Activated T-cell treated with anti-CD3 and anti-CD28 coated beads for 48 hours (primary cell): ENCODE results near the gene GPR33.
"Not testable (repeated sequence)": the region's sequence is repeated elsewhere in the genome, so short reads cannot be mapped to it uniquely, and the experiment has no call there.

Source experiments
- DNase-seq: peaks from one replicate; pipeline ENCODE4 v3.0.0-alpha.2; 2020; ENCODE audit warnings: low read depth

Gene GPR33

GRCh38 chr14:31487886-31488285 lies at the start of gene GPR33:
GPR33 (minus strand) TSS chr14:31488039; CDS start chr14:31483965, 4,074 bp downstream.
- DNase-seq: no peak

- DNase-seq: no peak
Observed at GRCh38 chr14:31536201-31536960, 48.5 kb upstream of the GPR33 start.

DNA sequence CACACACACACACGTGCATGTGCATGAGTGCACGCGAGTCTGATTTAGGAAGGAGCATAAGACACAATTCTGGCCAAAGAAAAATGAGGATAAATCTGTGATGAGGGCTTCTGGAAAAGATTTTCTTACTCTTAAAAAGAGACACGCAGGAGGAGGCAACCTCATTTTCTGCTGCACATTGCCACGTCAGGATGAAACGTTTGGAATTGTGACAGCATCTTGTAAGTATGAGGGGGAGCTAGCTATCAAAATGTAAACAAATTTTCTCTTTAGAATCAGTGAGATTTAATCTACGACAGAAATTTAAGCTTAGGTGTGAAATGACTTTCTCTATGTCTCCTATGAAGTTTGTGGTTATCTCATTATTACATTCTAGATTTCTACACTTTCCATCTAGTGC lies 42.3 kb upstream of the GPR33 start:
- no peak for DNase-seq

- DNase-seq: no peak
Observed at GRCh38 chr14:31529053-31529452, 41.2 kb upstream of the GPR33 start.

- no peak for DNase-seq
Observed at GRCh38 chr14:31527546-31527945, 39.7 kb upstream of the GPR33 start.

DNA sequence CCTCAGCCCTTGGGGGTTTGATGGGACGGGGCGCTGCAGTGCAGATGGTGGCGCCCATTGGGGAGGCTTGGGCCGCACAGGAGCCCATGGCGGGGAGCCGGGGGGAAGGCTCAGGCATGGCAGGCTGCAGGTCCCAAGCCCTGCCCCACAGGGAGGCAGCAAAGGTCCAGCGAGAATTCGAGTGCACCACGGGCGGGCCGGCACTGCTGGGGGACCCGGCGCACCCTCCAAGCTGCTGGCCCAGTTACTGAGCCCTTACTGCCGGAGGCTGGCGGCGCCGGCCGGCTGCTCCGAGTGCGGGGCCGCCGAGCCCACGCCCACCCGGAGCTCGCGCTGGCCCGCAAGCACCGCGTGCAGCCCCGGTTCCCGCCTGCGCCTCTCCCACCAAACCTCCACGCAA lies 39.2 kb upstream of the GPR33 start:
- DNase-seq: no peak

DNA sequence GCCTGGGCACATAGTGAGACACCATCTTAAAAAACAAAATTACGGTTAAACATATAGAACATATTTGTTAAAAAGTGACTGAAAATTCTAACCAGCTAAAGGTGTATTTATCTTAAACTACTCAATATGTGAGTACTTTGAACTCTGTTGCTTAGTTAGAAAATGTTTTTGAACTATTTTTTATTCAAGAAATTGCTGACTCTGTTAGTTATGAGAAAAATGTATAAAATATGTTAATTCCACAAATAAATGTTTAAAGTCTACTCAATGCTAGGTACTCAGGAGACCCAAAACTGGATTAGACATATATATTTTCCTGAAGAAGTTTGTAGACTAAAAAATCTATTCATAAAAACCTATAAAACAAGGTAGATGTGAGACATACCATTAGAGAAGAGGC lies 23.0 kb upstream of the GPR33 start:
- no peak for DNase-seq

DNA sequence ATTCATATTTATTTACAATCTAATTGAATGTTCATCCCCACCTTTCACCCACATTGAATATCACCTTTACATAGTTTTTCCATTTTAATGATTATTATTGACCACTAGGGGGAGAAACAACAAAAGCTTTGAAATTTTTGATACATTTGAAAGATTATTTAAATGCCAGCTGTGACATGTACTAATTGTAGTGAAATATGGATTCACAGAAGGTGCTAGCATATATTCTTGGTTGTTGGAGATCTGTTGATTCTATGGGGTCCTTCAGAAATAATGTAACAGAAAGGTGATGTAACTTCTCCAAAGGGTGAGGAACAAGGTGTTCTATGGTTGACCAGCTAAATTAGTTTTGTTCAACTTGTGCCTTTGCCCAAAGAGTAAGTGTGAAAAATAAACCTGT lies 22.4 kb upstream of the GPR33 start:
- no peak for DNase-seq

DNA sequence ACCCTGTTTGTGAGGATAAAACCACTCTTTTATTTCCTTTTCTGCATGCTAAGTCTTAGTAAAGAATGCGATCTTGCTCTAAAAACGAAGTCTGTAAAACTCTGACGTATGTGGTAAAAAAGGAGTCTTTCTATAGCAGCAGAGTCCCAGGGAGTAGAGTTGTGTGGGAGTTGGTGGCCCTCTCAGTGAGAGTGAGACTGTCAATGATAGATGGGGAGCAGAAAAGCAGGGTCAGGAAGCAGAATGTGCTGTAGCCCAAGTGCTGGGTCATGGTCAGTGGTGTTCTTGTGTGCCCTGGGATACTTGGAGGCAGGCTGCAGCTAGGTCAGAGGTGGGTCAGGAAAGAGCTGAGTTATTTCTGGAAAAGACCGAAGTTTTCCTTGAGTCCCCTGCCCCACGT lies 20.3 kb upstream of the GPR33 start:
- DNase-seq: no peak

GRCh38 chr14:31505411-31505810 lies 17.6 kb upstream of the GPR33 start:
- no peak for DNase-seq

- DNase-seq: no peak
Observed at GRCh38 chr14:31501870-31502269, 14.0 kb upstream of the GPR33 start.

DNA sequence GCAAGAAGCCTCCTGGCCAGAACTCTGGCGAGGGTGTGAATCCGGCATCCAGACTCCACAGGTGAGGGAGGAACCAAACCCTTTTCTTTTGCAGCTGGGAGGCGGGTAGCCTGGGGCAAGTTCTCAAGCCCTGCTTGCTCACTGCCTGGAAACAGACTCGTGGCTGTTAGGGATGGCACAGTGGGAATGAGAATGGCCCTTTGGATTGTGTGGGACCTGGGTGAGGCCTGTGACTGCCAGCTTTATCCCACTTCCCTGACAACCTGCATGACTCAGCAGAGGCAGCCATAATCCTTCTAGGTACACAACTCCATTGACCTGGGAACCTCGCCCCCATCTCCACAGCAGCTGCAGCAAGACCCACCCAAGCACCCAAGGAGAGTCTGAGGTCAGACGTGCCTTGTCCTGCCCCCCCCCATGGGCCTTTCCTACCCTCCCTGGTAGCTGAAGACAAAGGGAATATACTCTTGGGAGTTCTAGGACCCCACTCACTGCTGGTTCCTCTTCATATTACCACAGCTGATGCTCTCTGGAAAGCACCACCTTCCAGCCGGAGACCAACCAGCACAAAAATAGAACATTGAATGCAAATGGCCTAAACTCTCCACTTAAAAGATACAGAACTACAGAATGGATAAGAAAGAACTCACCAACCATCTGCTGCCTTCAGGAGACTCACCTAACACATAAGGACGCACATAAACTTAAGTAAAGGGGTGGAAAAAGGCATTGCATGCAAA lies 5.1 kb upstream of the GPR33 start:
- DNase-seq: no peak

DNA sequence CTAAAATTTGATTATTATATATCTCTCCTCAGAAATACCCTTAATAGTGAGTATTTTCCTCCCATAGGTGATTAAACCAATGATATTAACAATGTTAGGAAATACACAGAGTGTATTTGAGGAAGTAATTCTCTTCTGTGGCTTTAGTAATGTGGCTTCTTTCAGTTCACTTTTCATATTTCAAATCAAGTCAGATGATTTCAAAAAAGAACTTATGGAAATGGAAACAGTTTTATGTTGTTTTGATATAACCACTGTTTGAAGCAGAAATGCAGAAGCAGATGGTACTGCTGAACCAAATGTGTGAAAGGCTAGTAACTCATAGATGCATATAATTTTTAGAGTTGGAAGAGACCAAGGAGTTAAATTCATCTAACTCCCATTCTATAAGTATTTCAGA lies 1.9 kb upstream of the GPR33 start:
- no peak for DNase-seq

DNA sequence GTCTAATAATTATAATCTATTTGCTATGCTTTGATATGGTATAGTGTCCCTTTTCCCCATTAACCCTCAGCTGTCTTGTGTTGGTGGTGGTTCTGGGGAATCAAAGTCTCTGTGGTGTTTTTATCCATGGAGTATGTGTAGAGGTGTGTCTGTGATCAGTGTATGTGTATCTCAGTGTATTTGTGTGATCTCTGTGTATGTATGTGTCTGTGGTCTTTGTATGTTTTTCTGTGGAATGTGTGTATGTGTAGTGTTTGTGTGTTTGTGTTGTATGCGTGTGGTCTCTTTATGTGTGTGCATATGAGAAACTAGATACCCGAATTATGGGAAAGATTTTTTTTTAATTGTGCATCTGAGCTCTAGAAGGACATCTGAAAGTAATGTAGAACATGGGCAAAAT lies 1.1 kb downstream of the GPR33 start:
- DNase-seq: no peak

- no peak for DNase-seq
Observed at GRCh38 chr14:31484754-31485153, 3.1 kb downstream of the GPR33 start.

- no peak for DNase-seq
Observed at GRCh38 chr14:31480156-31480555, 7.7 kb downstream of the GPR33 start.

DNA sequence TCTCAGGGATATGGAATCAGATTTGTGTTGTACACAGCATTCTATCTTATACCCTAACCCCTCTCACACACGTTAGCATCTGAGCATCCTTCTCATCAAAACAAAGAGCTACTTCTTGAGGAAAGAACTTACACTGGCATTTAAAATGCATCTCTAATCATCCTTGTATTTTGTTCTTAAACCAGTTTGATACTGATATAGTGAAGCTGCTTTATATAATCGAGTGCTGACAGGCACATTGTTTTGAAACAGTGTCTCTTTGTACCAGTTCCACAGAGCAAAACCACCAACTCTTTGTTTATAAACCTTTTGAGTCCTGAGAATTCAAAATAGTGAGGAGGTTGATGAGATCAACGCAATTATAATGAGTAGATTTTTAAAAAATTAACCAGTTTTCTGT lies 8.8 kb downstream of the GPR33 start:
- DNase-seq: no peak

- DNase-seq: no peak
Observed at GRCh38 chr14:31477248-31477647, 10.6 kb downstream of the GPR33 start.

DNA sequence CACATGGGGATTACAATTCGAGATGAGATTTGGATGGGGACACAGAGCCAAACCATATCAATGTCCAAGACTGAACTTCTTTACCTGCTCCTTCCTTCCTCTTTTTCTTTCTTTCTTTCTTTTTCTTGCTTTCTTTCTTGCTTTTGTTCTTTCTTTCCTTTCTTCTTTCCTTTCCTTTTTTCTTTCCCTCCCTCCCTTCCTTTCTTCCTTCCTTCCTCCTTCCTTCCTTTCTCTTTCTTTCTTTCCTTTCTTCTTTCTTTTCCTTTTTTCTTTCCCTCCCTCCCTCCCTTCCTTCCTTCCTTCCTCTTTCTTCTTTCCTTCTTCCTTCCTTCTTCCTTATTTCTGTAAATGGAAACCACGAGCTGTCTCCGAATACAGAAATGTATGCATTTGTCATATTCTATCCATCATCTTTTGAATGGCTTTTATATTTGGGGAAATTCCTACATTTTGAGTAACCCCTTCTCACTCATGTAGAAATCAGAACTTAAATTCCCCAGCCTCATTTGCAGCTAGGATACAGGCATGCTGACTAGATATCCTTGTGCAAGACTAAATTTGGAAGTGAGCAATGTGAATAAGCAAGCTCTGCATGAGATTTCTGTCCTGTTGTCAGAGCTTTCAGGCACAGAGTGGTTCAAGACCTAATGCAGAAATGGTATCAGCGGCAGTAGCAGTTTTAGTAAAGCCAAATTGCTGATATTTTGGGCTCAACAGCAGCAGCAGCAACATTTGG lies 11.5 kb downstream of the GPR33 start:
- no peak for DNase-seq

DNA sequence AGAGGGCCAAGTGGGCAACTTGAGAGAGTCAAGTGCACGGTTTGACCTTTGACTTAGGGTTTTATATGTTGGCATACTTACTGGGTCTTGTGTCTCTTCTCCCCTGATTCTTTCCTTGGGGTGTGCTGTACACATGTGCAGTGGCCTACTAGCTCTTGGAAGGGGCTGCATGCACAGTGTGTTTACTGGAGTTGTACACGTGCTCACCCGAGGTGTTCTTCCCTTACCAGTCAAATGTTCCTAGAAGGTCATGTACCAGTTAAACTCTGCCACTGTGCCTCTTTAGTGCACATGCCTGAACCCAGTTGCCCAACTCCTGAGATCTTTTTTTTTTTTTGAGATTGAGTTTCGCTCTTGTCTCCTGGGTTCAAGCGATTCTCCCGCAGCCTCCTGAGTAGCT lies 21.3 kb downstream of the GPR33 start:
- no peak for DNase-seq

- no peak for DNase-seq
Observed at GRCh38 chr14:31465111-31465510, 22.7 kb downstream of the GPR33 start.

DNA sequence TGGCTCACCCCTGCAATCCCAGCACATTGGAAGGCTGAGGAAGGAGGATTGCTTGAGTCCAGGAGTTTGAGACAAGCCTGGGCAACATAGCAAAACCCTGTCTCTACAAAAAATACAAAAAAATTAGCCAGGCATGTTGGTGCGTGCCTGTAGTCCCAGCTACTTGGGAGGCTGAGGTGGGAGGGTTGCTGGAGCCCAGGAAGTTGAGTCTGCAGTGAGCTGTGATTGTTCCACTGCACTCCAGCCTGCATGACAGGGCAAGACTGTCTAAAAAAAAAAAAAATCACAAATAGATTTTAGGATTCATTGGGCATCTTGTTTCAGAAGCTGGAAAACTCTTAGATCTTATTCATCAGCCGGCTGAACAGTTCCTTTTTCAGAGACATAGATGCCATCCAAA lies 25.4 kb downstream of the GPR33 start:
- not testable (repeated sequence) for DNase-seq

GRCh38 chr14:31461545-31461944 lies 26.3 kb downstream of the GPR33 start:
- no peak for DNase-seq
